Naive thymus-derived CD4-positive, alpha-beta T cell (primary cell): Measurements from ENCODE around the gene PHLPP1. TPM values are rescaled to one million over a fixed set of nuclear protein-coding genes. Genes with fewer than 3 reads are reported as not detected.

Experiments
- ATAC-seq: fragments of 150-1000 bp; cut with Tn5 transposase; 2 replicates; pipeline ENCODE4 v1.10.0; 2021; ENCODE audit warnings: mild to moderate bottlenecking, moderate library complexity
- CTCF ChIA-PET: fragments of 350-600 bp; sonication (Branson Sonifier 250); formaldehyde crosslinking; loops from one replicate; lab custom pipeline; 2021; ENCODE audit warnings: antibody characterized with exemption; lab: Charles Lee
- POLR2A ChIA-PET: fragments of 350-600 bp; sonication (Branson Sonifier 250); formaldehyde crosslinking; loops from one replicate; lab custom pipeline; 2021; ENCODE audit warnings: antibody characterized with exemption, inconsistent platforms; lab: Charles Lee
- DNase-seq, 9 donors: peaks; one replicate each; pipeline versions ENCODE4 v3.0.0 to v3.0.0-alpha.2; 2020 to 2022; ENCODE audit warnings: mixed read lengths in 1 of 9
- H3K27ac ChIP-seq: one replicate; pipeline ENCODE4 v1.7.0; 2013; ENCODE audit warnings: mild to moderate bottlenecking, low read depth, low read length, moderate library complexity
- H3K27me3 ChIP-seq, 2 donors: one replicate each; pipeline ENCODE4 v1.7.0; 2013; ENCODE audit warnings: low read length in 2 of 2, mild to moderate bottlenecking in 2 of 2, moderate library complexity in 2 of 2; ENCODE audit not compliant: control insufficient read depth in 2 of 2, insufficient read depth in 2 of 2
- H3K36me3 ChIP-seq, 3 experiments: 1 replicate in 2 of 3; 2 replicates in 1 of 3; pipeline ENCODE4 v1.7.0; 2013; ENCODE audit warnings: low read length in 3 of 3, mild to moderate bottlenecking in 3 of 3, moderate library complexity in 1 of 3; ENCODE audit not compliant: insufficient read depth in 3 of 3, control insufficient read depth in 2 of 3
- H3K4me1 ChIP-seq, 2 donors: one replicate each; pipeline ENCODE4 v1.7.0; 2013; ENCODE audit warnings: low read length in 2 of 2, mild to moderate bottlenecking in 2 of 2, moderate library complexity in 1 of 2; ENCODE audit not compliant: control insufficient read depth in 2 of 2, insufficient read depth in 2 of 2
- H3K4me3 ChIP-seq: 2 replicates; pipeline ENCODE4 v1.7.0; 2013; ENCODE audit warnings: mild to moderate bottlenecking, low read length
- H3K9me3 ChIP-seq, 3 experiments: 1 replicate in 2 of 3; 2 replicates in 1 of 3; pipeline ENCODE4 v1.7.0; 2013; ENCODE audit warnings: low read length in 3 of 3; ENCODE audit not compliant: control insufficient read depth in 2 of 3
- H3K27ac Mint-ChIP-seq, 9 donors: one replicate each; pipeline ENCODE4 v1.8.0; 2020 to 2022; ENCODE audit warnings: mixed read lengths in 9 of 9, mild to moderate bottlenecking in 8 of 9, moderate library complexity in 5 of 9, inconsistent platforms in 2 of 9
- H3K27me3 Mint-ChIP-seq, 5 donors: one replicate each; pipeline ENCODE4 v1.8.0; 2021 to 2022; ENCODE audit warnings: mixed read lengths in 5 of 5, mild to moderate bottlenecking in 1 of 5
- H3K36me3 Mint-ChIP-seq, 5 donors: one replicate each; pipeline ENCODE4 v1.8.0; 2020 to 2022; ENCODE audit warnings: mixed read lengths in 5 of 5, mild to moderate bottlenecking in 3 of 5, inconsistent platforms in 1 of 5
- H3K4me1 Mint-ChIP-seq, 7 donors: one replicate each; pipeline ENCODE4 v1.8.0; 2020 to 2022; ENCODE audit warnings: mixed read lengths in 7 of 7, mild to moderate bottlenecking in 3 of 7, inconsistent platforms in 1 of 7
- H3K4me3 Mint-ChIP-seq, 10 donors: one replicate each; pipeline ENCODE4 v1.8.0; 2020 to 2022; ENCODE audit warnings: mild to moderate bottlenecking in 10 of 10, mixed read lengths in 10 of 10, moderate library complexity in 6 of 10, inconsistent platforms in 2 of 10
- H3K9me3 Mint-ChIP-seq, 11 donors: one replicate each; pipeline ENCODE4 v1.8.0; 2020 to 2022; ENCODE audit warnings: mixed read lengths in 11 of 11, mild to moderate bottlenecking in 4 of 11, inconsistent platforms in 1 of 11, moderate library complexity in 1 of 11
- intact Hi-C, 2 donors: fragments of 100-400 bp; cut with micrococcal nuclease; formaldehyde crosslinking; loops; one replicate each; pipeline ENCODE4 v1.15.1; 2023
- polyA plus RNA-seq, 2 donors: library from polyadenylated mRNA; unstranded; fragments of 300-500 nt; fragmentation: Illumina TruSeq; gene quantifications; one replicate each; pipeline ENCODE4 v1.2.3, GENCODE V29; 2021
- total RNA-seq, 6 experiments: library from RNA in 5 of 6; stranded (reverse) in 5 of 6; gene quantifications; 1 replicate in 5 of 6; 2 replicates in 1 of 6; pipeline ENCODE4 v1.2.3 and lab custom pipeline; 2021 to 2026

Gene PHLPP1
- total and polyA plus RNA-seq, 7 experiments from 2014 or later: 0.07 to 9.7 (median 6.9) TPM

- Mint-ChIP-seq H3K4me3 (no peak overlapping the region), H3K27me3 (no peaks in the 10 kb centered on the region), H3K36me3 (peaks cover 0 to 2% (median 0%) of the 10 kb centered on the region in 5 donors), H3K4me1 (peaks cover 7 to 17% (median 11%) of the 10 kb centered on the region in 7 donors), H3K9me3 (no peaks in the 10 kb centered on the region), H3K27ac (no peak overlapping the region)
- no peaks in the 10 kb centered on the region for H3K36me3 ChIP-seq
- no peak for ATAC-seq
- no peaks in the 10 kb centered on the region for H3K9me3 ChIP-seq
- ChIA-PET POLR2A (no interaction called here), CTCF (no interaction called here)
- H3K27me3 ChIP-seq: no peaks in the 10 kb centered on the region
- DNase-seq: no peak
- no peak overlapping the region for H3K4me3 ChIP-seq
- intact Hi-C loops: no loop called here
- H3K4me1 ChIP-seq: peaks cover 0 to 6% of the 10 kb centered on the region in 2 donors
- H3K27ac ChIP-seq: no peak overlapping the region
Measured at GRCh38 chr18:62881509-62882016, 166.2 kb downstream of the PHLPP1 start.

DNA sequence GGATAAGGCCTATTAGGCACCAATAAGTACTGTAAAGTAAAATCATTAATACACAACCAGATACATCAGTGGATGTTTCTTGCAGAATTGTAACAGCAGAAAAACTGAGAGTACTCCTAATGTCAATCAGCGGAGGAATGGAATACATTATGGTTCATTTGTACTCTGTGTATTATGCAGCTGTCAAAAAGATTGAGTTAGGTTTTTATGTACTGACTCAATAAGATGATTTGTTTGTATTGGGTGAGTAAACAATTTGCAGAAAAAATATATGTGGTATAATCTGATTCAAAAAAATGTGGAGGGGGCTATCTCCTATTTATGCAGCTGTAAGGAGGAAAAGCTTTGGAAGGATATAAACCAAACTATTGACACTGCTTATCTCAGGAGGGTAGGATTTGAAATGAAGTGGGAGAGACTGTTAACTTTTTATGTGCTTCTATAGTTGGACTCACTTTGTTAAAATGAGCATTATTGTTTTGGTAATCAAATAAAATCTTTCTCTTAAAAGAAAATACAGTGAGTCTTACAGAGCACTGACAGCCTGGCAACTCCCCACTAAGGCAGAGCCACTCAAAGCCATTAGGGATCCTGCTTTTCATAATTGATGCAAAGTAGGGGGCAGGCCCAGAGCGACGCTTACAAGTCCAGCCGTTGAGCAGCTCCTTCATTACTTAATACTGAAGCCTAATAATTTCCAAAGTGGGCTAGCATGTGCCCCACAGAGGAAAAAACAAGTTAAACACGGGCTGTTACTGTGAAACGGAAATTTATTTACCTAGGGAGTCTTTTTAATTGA is 168.8 kb downstream of the PHLPP1 start:
- Mint-ChIP-seq H3K9me3 (no peaks in the 10 kb centered on the region), H3K36me3 (peaks cover 0 to 2% (median 0%) of the 10 kb centered on the region in 5 donors)
- intact Hi-C loops: no loop called here

GRCh38 chr18:62885804-62886203 is 170.5 kb downstream of the PHLPP1 start:
- CTCF ChIA-PET: interaction anchor here (0.6 kb wide), 1 partner anchor 187 kb away, joined by 3 read pairs; no protein-coding TSS in a partner anchor

More for the DNA sequence above, 168.8 kb downstream of the PHLPP1 start:
- H3K4me1 ChIP-seq: peaks cover 0 to 6% of the 10 kb centered on the region in 2 donors
- no peak overlapping the region for H3K27ac ChIP-seq
- no peaks in the 10 kb centered on the region for H3K9me3 ChIP-seq
- H3K4me3 Mint-ChIP-seq: no peak overlapping the region
- no peaks in the 10 kb centered on the region for H3K27me3 Mint-ChIP-seq
- H3K4me3 ChIP-seq: no peak overlapping the region
- H3K4me1 Mint-ChIP-seq: peaks cover 6 to 12% (median 9%) of the 10 kb centered on the region in 7 donors
- no peaks in the 10 kb centered on the region for H3K27me3 ChIP-seq
- DNase-seq (no peak), ATAC-seq (no peak)
- no peak overlapping the region for H3K27ac Mint-ChIP-seq
- ChIA-PET POLR2A (no interaction called here), CTCF (no interaction called here)
- H3K36me3 ChIP-seq: no peaks in the 10 kb centered on the region

GRCh38 chr18:62894681-62895390 is 179.5 kb downstream of the PHLPP1 start:
- DNase-seq (no peak), ATAC-seq (no peak)
- Mint-ChIP-seq H3K4me3 (no peak overlapping the region), H3K36me3 (peaks cover 7 to 29% (median 13%) of the 10 kb centered on the region in 5 donors), H3K9me3 (no peaks in the 10 kb centered on the region), H3K4me1 (peaks cover 0 to 3% (median 0%) of the 10 kb centered on the region in 7 donors), H3K27me3 (no peaks in the 10 kb centered on the region), H3K27ac (no peak overlapping the region)
- Histone ChIP-seq H3K27ac (no peak overlapping the region), H3K4me3 (no peak overlapping the region), H3K9me3 (no peaks in the 10 kb centered on the region), H3K36me3 (no peaks in the 10 kb centered on the region), H3K4me1 (no peaks in the 10 kb centered on the region), H3K27me3 (no peaks in the 10 kb centered on the region)
- CTCF ChIA-PET: no interaction called here
- intact Hi-C loops: no loop called here
- POLR2A ChIA-PET: interaction anchor here (0.7 kb wide), 1 partner anchor 1069 kb away, joined by 4 read pairs; no protein-coding TSS in a partner anchor

More at GRCh38 chr18:62885804-62886203, 170.5 kb downstream of the PHLPP1 start:
- no peaks in the 10 kb centered on the region for H3K27me3 ChIP-seq
- H3K27ac Mint-ChIP-seq: no peak overlapping the region
- no peak overlapping the region for H3K27ac ChIP-seq
- no peaks in the 10 kb centered on the region for H3K9me3 ChIP-seq
- H3K36me3 ChIP-seq: no peaks in the 10 kb centered on the region
- ATAC-seq (no peak), DNase-seq (no peak)
- H3K4me3 ChIP-seq: no peak overlapping the region
- no peaks in the 10 kb centered on the region for H3K4me1 ChIP-seq
- POLR2A ChIA-PET: no interaction called here
- H3K36me3 Mint-ChIP-seq: peaks cover 0 to 2% (median 0%) of the 10 kb centered on the region in 5 donors
- no peaks in the 10 kb centered on the region for H3K9me3 Mint-ChIP-seq
- intact Hi-C loops: no loop called here
- no peak overlapping the region for H3K4me3 Mint-ChIP-seq
- no peaks in the 10 kb centered on the region for H3K27me3 Mint-ChIP-seq
- H3K4me1 Mint-ChIP-seq: peaks cover 0 to 7% (median 0%) of the 10 kb centered on the region in 7 donors

DNA sequence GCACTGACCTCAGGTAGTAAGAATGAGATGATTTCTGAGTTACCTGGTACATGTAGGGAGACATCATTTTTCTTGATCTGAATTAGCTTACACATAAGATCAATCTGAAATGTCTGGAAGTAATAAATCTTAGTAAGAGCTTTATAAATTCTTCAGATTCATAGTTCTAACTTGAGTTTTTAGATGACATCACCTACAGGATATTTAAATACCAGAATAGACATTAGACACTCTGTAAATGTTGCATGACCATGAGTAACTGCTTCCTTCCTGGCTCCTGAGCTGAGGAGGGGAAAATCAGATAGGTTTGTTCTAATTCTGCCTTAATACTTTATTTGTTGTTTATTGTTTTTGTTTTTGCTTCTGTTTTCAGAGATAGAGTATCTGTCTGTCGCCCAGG is 181.8 kb downstream of the PHLPP1 start:
- POLR2A ChIA-PET: no interaction called here
- H3K36me3 ChIP-seq: no peaks in the 10 kb centered on the region
- ATAC-seq (no peak), DNase-seq (no peak)
- CTCF ChIA-PET: no interaction called here
- no peaks in the 10 kb centered on the region for H3K27me3 ChIP-seq
- Mint-ChIP-seq H3K27ac (no peak overlapping the region), H3K27me3 (no peaks in the 10 kb centered on the region), H3K36me3 (peaks cover 7 to 31% (median 16%) of the 10 kb centered on the region in 5 donors), H3K9me3 (no peaks in the 10 kb centered on the region), H3K4me3 (no peak overlapping the region), H3K4me1 (peaks cover 0 to 3% (median 0%) of the 10 kb centered on the region in 7 donors)
- H3K4me3 ChIP-seq: no peak overlapping the region
- H3K4me1 ChIP-seq: no peaks in the 10 kb centered on the region
- no peak overlapping the region for H3K27ac ChIP-seq
- intact Hi-C loops: no loop called here
- H3K9me3 ChIP-seq: no peaks in the 10 kb centered on the region

- DNase-seq (no peak), ATAC-seq (no peak)
- ChIA-PET POLR2A (no interaction called here), CTCF (no interaction called here)
- intact Hi-C loops: no loop called here
- H3K27ac ChIP-seq: no peak overlapping the region
- no peaks in the 10 kb centered on the region for H3K4me1 ChIP-seq
- no peaks in the 10 kb centered on the region for H3K36me3 ChIP-seq
- no peaks in the 10 kb centered on the region for H3K9me3 ChIP-seq
- Mint-ChIP-seq H3K27ac (no peak overlapping the region), H3K27me3 (no peaks in the 10 kb centered on the region), H3K4me3 (no peak overlapping the region), H3K9me3 (no peaks in the 10 kb centered on the region), H3K36me3 (peaks cover 7 to 43% (median 25%) of the 10 kb centered on the region in 5 donors), H3K4me1 (peaks cover 0 to 3% (median 0%) of the 10 kb centered on the region in 7 donors)
- H3K4me3 ChIP-seq: no peak overlapping the region
- no peaks in the 10 kb centered on the region for H3K27me3 ChIP-seq
Measured at GRCh38 chr18:62898359-62898758, 183.0 kb downstream of the PHLPP1 start.
